GM23338 (cell line): ENCODE data around the gene PTPRJ. TPM values are rescaled to one million over a fixed set of nuclear protein-coding genes. Genes with fewer than 3 reads are reported as not detected.

Experiments used
- ATAC-seq: fragments of 200-7000 bp; cut with Tn5 transposase; 3 replicates; pipeline ENCODE4 v1.9.1; 2020
- DNase-seq: peaks from one replicate; pipeline ENCODE4 v3.0.0-alpha.2; 2015; ENCODE audit warnings: low spot score
- H2AFZ ChIP-seq: fragments of 200-600 bp; sonication (generic); 2 replicates; pipeline ENCODE4 v1.8.0; 2016; ENCODE audit warnings: antibody characterized with exemption, mild to moderate bottlenecking, moderate library complexity
- H3F3A ChIP-seq: fragments of 200-600 bp; sonication (generic); replicated peaks from 2 replicates; pipeline ENCODE4 v1.8.0; 2017; ENCODE audit warnings: antibody characterized with exemption, mixed run types, low read depth
- H3K27ac ChIP-seq: fragments of 200-600 bp; sonication (generic); 2 replicates; pipeline ENCODE4 v1.6.1; 2016; ENCODE audit warnings: low read depth
- H3K27me3 ChIP-seq: fragments of 200-600 bp; sonication (generic); 2 replicates; pipeline ENCODE4 v1.8.0; 2016; ENCODE audit warnings: mild to moderate bottlenecking, mixed run types, moderate library complexity; ENCODE audit not compliant: insufficient read depth
- H3K36me3 ChIP-seq: fragments of 200-600 bp; sonication (generic); 2 replicates; pipeline ENCODE4 v1.8.0; 2016; ENCODE audit warnings: mild to moderate bottlenecking; ENCODE audit not compliant: insufficient read depth
- H3K4me1 ChIP-seq: fragments of 200-600 bp; sonication (generic); 2 replicates; pipeline ENCODE4 v1.8.0; 2016; ENCODE audit warnings: mild to moderate bottlenecking, moderate library complexity; ENCODE audit not compliant: insufficient read depth
- H3K4me2 ChIP-seq: fragments of 200-600 bp; sonication (generic); 2 replicates; pipeline ENCODE4 v1.7.1; 2017; ENCODE audit warnings: mixed run types
- H3K4me3 ChIP-seq: fragments of 200-600 bp; sonication (generic); 2 replicates; pipeline ENCODE4 v1.6.1; 2016; ENCODE audit warnings: mixed run types
- H3K79me2 ChIP-seq: fragments of 200-600 bp; sonication (generic); replicated peaks from 2 replicates; pipeline ENCODE4 v1.8.0; 2017; ENCODE audit warnings: mild to moderate bottlenecking; ENCODE audit not compliant: insufficient read depth
- H3K9me2 ChIP-seq: fragments of 200-600 bp; sonication (generic); 2 replicates; pipeline ENCODE4 v1.8.0; 2017; ENCODE audit not compliant: insufficient read depth
- H4K20me1 ChIP-seq: fragments of 200-600 bp; sonication (generic); replicated peaks from 2 replicates; pipeline ENCODE4 v1.8.0; 2017; ENCODE audit warnings: mild to moderate bottlenecking; ENCODE audit not compliant: insufficient read depth
- H3K27ac Mint-ChIP-seq: 2 replicates; pipeline ENCODE4 v1.8.0; 2020; ENCODE audit warnings: inconsistent platforms, mild to moderate bottlenecking, moderate library complexity, mixed read lengths
- H3K27me3 Mint-ChIP-seq: 3 replicates; pipeline ENCODE4 v1.8.0; 2022; ENCODE audit warnings: low read depth, mild to moderate bottlenecking, moderate library complexity, mixed read lengths, inconsistent platforms; ENCODE audit not compliant: insufficient read depth, poor library complexity
- H3K36me3 Mint-ChIP-seq: 3 replicates; pipeline ENCODE4 v1.8.0; 2021; ENCODE audit warnings: low read depth, mild to moderate bottlenecking, inconsistent platforms, moderate library complexity, mixed read lengths
- H3K4me1 Mint-ChIP-seq: 3 replicates; pipeline ENCODE4 v1.8.0; 2020; ENCODE audit warnings: mild to moderate bottlenecking, inconsistent platforms, mixed read lengths
- H3K4me3 Mint-ChIP-seq: 3 replicates; pipeline ENCODE4 v1.8.0; 2021; ENCODE audit warnings: moderate library complexity, mild to moderate bottlenecking, inconsistent platforms, mixed read lengths
- H3K9me3 Mint-ChIP-seq: 3 replicates; pipeline ENCODE4 v1.8.0; 2020; ENCODE audit warnings: moderate library complexity, mild to moderate bottlenecking, inconsistent platforms, mixed read lengths
- EZH2 ChIP-seq: fragments of 200-600 bp; sonication (generic); IDR thresholded peaks from one replicate; pipeline ENCODE4 v1.8.0; 2017; ENCODE audit warnings: antibody characterized with exemption, mild to moderate bottlenecking, low read depth; ENCODE audit not compliant: unreplicated experiment
- EZH2phosphoT487 ChIP-seq: fragments of 200-600 bp; sonication (generic); IDR thresholded peaks from one replicate; pipeline ENCODE4 v1.8.1; 2018; ENCODE audit warnings: antibody characterized with exemption; ENCODE audit not compliant: unreplicated experiment
- JUNB ChIP-seq: IDR thresholded peaks from one replicate; pipeline ENCODE4 v1.6.1; 2016; ENCODE audit warnings: antibody characterized with exemption; ENCODE audit not compliant: unreplicated experiment
- POLR2AphosphoS5 ChIP-seq: IDR thresholded peaks from 2 replicates; pipeline ENCODE4 v1.6.1; 2016; ENCODE audit warnings: antibody characterized with exemption, low read depth
- STAT1 ChIP-seq: IDR thresholded peaks from one replicate; pipeline ENCODE4 v1.6.1; 2016; ENCODE audit warnings: antibody characterized with exemption; ENCODE audit not compliant: unreplicated experiment
- ZNF114 ChIP-seq: fragments of 250-450 bp; sonication (Bioruptor Pico); IDR thresholded peaks from 2 replicates; pipeline ENCODE4 v1.5.0; 2020; ENCODE audit warnings: mild to moderate bottlenecking, moderate library complexity
- polyA plus RNA-seq: library from polyadenylated mRNA; unstranded; fragments of >200 nt; fragmentation: Nextera tagmentation; extraction: Ambion mirVana; gene quantifications from 2 replicates; pipeline ENCODE4 v1.2.1, GENCODE V29; 2016
- total RNA-seq: library from RNA; depleted of rRNA; stranded (reverse); fragments of >200 nt; shearing (Covaris generic); gene quantifications from 2 replicates; pipeline ENCODE4 v1.2.3, GENCODE V29; 2014
- TF ChIP-seq, protein P1 (sequence below): fragments of 250-450 bp; sonication (Bioruptor Pico); IDR thresholded peaks from 2 replicates; pipeline ENCODE4 v1.5.0; 2020; ENCODE audit warnings: mild to moderate bottlenecking, moderate library complexity
- TF ChIP-seq, protein P2 (sequence below), 2 experiments: fragments of 200-600 bp in 1 of 2; sonication (generic) in 1 of 2; conservative IDR thresholded peaks; 2 replicates each; pipeline versions ENCODE4 v1.5.1 to v1.6.1; 2016 to 2017; ENCODE audit warnings: antibody characterized with exemption in 2 of 2, low read depth in 2 of 2, mild to moderate bottlenecking in 2 of 2, moderate library complexity in 1 of 2
- TF ChIP-seq, protein P3 (sequence below): IDR thresholded peaks from 2 replicates; pipeline ENCODE4 v1.6.1; 2016; ENCODE audit warnings: antibody characterized with exemption

The PTPRJ gene
- total and polyA plus RNA-seq, 2 experiments from 2014 or later: 4.2 to 16.0 TPM

DNA sequence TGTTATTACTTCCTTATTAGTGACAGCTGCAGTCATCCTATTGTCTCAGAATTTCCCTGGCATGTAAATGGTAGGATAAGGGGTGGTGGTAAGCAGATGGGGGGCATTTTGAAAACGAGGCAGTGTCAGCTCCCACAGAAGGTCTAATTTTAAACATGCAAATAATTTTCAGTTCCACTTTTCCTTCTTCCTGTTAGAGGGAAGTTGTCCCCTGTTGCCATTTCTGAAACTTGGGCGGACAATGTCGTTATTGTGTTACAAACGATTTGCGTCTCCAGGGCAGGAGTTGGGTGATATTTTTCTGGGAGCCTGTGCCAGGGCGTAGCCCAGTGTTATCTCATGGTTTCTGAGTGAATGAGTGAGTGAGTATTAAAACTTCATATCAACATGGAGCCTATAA, 7.4 kb downstream of the PTPRJ start:
- peaks cover 3% of the 10 kb centered on the region; the same call in 1 of the 3 replicates for H3K36me3 Mint-ChIP-seq
- H3K27me3 Mint-ChIP-seq: peaks cover 4% of the 10 kb centered on the region
- Histone ChIP-seq H2AFZ (no peak overlapping the region), H3K4me3 (no peak overlapping the region), H3K9me2 (no peaks in the 10 kb centered on the region), H3F3A (peaks cover 6% of the 10 kb centered on the region; the same call in 1 of the 2 replicates), H3K36me3 (no peaks in the 10 kb centered on the region), H3K79me2 (peaks cover 89% of the 10 kb centered on the region), H3K27ac (no peak overlapping the region), H3K4me2 (no peak overlapping the region), H4K20me1 (peaks cover 11% of the 10 kb centered on the region; the same call in 1 of the 2 replicates), H3K4me1 (peaks cover 26% of the 10 kb centered on the region), H3K27me3 (no peaks in the 10 kb centered on the region)
- H3K27ac Mint-ChIP-seq: no peak overlapping the region
- no peaks in the 10 kb centered on the region for H3K9me3 Mint-ChIP-seq
- H3K4me1 Mint-ChIP-seq: peaks cover 34% of the 10 kb centered on the region
- TF ChIP-seq POLR2AphosphoS5: no peak
- no peak for TF ChIP-seq STAT1
- no peak for TF ChIP-seq ZNF114 (CRISPR knock-in tag)
- no peak for TF ChIP-seq EZH2phosphoT487
- TF ChIP-seq JUNB: no peak
- no peak for TF ChIP-seq EZH2
- TF ChIP-seq, protein P1, sequence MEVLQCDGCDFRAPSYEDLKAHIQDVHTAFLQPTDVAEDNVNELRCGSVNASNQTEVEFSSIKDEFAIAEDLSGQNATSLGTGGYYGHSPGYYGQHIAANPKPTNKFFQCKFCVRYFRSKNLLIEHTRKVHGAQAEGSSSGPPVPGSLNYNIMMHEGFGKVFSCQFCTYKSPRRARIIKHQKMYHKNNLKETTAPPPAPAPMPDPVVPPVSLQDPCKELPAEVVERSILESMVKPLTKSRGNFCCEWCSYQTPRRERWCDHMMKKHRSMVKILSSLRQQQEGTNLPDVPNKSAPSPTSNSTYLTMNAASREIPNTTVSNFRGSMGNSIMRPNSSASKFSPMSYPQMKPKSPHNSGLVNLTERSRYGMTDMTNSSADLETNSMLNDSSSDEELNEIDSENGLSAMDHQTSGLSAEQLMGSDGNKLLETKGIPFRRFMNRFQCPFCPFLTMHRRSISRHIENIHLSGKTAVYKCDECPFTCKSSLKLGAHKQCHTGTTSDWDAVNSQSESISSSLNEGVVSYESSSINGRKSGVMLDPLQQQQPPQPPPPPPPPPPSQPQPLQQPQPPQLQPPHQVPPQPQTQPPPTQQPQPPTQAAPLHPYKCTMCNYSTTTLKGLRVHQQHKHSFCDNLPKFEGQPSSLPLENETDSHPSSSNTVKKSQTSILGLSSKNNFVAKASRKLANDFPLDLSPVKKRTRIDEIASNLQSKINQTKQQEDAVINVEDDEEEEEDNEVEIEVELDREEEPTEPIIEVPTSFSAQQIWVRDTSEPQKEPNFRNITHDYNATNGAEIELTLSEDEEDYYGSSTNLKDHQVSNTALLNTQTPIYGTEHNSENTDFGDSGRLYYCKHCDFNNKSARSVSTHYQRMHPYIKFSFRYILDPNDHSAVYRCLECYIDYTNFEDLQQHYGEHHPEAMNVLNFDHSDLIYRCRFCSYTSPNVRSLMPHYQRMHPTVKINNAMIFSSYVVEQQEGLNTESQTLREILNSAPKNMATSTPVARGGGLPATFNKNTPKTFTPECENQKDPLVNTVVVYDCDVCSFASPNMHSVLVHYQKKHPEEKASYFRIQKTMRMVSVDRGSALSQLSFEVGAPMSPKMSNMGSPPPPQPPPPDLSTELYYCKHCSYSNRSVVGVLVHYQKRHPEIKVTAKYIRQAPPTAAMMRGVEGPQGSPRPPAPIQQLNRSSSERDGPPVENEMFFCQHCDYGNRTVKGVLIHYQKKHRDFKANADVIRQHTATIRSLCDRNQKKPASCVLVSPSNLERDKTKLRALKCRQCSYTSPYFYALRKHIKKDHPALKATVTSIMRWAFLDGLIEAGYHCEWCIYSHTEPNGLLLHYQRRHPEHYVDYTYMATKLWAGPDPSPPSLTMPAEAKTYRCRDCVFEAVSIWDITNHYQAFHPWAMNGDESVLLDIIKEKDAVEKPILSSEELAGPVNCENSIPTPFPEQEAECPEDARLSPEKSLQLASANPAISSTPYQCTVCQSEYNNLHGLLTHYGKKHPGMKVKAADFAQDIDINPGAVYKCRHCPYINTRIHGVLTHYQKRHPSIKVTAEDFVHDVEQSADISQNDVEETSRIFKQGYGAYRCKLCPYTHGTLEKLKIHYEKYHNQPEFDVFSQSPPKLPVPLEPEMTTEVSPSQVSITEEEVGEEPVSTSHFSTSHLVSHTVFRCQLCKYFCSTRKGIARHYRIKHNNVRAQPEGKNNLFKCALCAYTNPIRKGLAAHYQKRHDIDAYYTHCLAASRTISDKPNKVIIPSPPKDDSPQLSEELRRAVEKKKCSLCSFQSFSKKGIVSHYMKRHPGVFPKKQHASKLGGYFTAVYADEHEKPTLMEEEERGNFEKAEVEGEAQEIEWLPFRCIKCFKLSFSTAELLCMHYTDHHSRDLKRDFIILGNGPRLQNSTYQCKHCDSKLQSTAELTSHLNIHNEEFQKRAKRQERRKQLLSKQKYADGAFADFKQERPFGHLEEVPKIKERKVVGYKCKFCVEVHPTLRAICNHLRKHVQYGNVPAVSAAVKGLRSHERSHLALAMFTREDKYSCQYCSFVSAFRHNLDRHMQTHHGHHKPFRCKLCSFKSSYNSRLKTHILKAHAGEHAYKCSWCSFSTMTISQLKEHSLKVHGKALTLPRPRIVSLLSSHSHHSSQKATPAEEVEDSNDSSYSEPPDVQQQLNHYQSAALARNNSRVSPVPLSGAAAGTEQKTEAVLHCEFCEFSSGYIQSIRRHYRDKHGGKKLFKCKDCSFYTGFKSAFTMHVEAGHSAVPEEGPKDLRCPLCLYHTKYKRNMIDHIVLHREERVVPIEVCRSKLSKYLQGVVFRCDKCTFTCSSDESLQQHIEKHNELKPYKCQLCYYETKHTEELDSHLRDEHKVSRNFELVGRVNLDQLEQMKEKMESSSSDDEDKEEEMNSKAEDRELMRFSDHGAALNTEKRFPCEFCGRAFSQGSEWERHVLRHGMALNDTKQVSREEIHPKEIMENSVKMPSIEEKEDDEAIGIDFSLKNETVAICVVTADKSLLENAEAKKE: no peak
- TF ChIP-seq, protein P2, sequence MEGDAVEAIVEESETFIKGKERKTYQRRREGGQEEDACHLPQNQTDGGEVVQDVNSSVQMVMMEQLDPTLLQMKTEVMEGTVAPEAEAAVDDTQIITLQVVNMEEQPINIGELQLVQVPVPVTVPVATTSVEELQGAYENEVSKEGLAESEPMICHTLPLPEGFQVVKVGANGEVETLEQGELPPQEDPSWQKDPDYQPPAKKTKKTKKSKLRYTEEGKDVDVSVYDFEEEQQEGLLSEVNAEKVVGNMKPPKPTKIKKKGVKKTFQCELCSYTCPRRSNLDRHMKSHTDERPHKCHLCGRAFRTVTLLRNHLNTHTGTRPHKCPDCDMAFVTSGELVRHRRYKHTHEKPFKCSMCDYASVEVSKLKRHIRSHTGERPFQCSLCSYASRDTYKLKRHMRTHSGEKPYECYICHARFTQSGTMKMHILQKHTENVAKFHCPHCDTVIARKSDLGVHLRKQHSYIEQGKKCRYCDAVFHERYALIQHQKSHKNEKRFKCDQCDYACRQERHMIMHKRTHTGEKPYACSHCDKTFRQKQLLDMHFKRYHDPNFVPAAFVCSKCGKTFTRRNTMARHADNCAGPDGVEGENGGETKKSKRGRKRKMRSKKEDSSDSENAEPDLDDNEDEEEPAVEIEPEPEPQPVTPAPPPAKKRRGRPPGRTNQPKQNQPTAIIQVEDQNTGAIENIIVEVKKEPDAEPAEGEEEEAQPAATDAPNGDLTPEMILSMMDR (conservative IDR thresholded peaks at IDR 0.05; ENCODE audit: low read depth in 2 of 2): no peak
- TF ChIP-seq, protein P3, sequence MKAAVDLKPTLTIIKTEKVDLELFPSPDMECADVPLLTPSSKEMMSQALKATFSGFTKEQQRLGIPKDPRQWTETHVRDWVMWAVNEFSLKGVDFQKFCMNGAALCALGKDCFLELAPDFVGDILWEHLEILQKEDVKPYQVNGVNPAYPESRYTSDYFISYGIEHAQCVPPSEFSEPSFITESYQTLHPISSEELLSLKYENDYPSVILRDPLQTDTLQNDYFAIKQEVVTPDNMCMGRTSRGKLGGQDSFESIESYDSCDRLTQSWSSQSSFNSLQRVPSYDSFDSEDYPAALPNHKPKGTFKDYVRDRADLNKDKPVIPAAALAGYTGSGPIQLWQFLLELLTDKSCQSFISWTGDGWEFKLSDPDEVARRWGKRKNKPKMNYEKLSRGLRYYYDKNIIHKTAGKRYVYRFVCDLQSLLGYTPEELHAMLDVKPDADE: no peak
- ATAC-seq (no peak), DNase-seq (no peak)
- no peak overlapping the region for H3K4me3 Mint-ChIP-seq
